ENCODE results near the gene PDLIM7.

PDLIM7 gene

DNA sequence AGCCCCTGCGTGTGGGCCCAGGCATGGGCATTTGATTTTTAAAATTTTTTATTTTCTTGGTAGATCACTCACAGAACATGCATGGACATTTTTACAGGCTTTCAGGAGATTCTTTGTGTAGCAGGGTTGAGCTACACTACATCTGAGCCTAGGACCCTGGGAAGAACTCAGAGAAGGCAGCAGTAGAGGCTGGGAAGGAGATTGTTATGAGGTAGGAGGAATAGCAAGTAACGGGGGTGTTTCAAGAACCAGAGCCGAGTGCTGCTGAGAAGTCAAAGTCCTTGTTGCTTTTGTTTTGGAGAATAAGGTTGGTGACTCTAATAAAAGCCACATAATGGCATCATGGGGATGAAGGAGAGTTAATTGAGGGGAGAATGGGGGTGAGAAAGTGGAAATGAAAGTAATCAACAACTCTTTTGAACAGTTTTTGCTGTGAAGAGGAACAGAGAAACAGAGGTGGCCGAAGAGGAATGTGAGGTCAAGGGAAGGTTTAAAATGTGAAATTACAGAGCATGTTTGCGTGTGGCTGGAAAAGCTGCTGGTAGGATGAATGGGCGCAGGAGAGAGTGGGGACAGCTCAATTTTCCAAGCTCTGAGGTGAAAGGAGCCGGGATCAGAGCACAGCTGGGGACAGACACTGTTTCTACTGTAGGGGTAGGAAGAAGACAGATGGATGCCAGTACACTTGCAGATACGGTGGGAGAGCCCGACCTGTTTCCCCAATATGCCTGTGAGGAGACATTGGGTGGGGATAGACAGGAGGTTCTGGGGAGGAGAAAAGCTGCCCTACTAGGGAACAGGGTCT, 4.7 kb upstream of the PDLIM7 start:
- peaks cover 0 to 23% (median 20%) of the 10 kb centered on the region in 4 experiments for H3K4me1 ChIP-seq (ENCODE audit: control extremely low read depth in 1 of 4, control insufficient read depth in 4 of 4, insufficient read depth in 4 of 4, low read length in 3 of 4)
- DNase-seq, result no peak
- H3K9me3 ChIP-seq (ENCODE audit: control extremely low read depth in 1 of 5, control insufficient read depth in 4 of 5, insufficient read depth in 2 of 5, low read depth in 1 of 5, low read length in 4 of 5), result no peaks in the 10 kb centered on the region
- 80% methylated on average over 7 of the region's 9 CpGs for WGBS (ENCODE audit: insufficient coverage)
- H3K36me3 ChIP-seq (ENCODE audit: control insufficient read depth in 4 of 4, insufficient read depth in 4 of 4, low read length in 3 of 4), result peaks cover 0 to 37% (median 29%) of the 10 kb centered on the region in 4 experiments
- CTCF ChIA-PET, result interaction anchor here (0.9 to 18.3 kb wide), 22 partner anchors 4 to 206 kb away, joined by 3 to 206 read pairs (median 6); partner anchors contain the start of genes DOK3, FAM193B and PDLIM7
- H3K4me3 ChIP-seq (ENCODE audit: control insufficient read depth in 1 of 7, extremely low read depth in 1 of 7, insufficient read depth in 4 of 7, low read depth in 2 of 7, low read length in 6 of 7), result no peak overlapping the region
- peaks cover 0 to 5% (median 0%) of the 10 kb centered on the region in 5 experiments for H3K27me3 ChIP-seq (replicated peaks in 2 of 5; ENCODE audit: control insufficient read depth in 4 of 5, insufficient read depth in 5 of 5, low read length in 4 of 5)
- POLR2A ChIA-PET, result interaction anchor here (0.6 kb wide), 1 partner anchor 47 kb away, joined by 4 read pairs; no protein-coding TSS in a partner anchor
- no peak overlapping the region for H3K27ac ChIP-seq (ENCODE audit: insufficient read depth in 1 of 2, low read depth in 1 of 2, low read length in 2 of 2, poor library complexity in 1 of 2, severe bottlenecking in 2 of 2)

DNA sequence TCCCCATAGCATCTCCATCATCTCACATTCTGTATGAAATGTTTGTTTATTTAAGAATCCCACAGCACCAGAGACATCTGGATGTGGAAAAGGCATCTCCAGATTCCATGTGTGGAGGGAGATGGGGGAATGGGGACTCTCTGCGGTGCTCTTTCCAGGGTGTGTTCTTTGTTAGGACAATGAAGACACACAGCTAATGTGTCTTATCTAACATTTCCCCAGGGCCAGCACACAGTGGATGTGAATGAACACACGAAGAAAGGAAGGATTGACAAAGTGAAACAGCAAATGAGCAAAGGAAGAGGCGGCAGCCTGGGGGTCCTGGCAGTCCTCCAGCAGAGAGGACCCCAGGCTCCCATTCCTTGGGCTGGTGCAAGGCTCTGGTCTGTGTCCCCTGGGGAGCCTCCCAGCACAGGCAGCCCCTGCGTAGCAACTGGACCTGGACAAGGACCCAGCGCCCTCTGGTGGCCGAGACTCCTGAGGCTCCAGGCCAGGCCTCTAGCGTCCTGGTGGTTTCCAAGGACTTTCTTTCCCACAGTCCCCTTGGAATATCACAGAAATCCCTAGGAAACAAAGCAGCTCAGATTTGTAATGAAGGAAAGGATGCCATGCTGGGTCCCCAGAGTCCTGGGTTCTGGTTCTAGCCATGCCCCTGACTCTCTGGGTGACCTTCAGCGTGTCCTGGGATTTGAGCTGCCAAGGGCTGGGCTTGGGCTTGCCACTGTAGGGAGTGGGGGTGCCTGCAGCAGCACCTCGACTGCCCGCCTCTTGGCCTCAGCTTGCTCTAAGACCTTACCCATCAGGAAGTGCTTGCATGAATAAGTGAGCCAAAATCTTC, 3.5 kb upstream of the PDLIM7 start:
- H3K27ac ChIP-seq (ENCODE audit: insufficient read depth in 1 of 2, low read depth in 1 of 2, low read length in 2 of 2, poor library complexity in 1 of 2, severe bottlenecking in 2 of 2), result no peak overlapping the region
- H3K9me3 ChIP-seq (ENCODE audit: control extremely low read depth in 1 of 5, control insufficient read depth in 4 of 5, insufficient read depth in 2 of 5, low read depth in 1 of 5, low read length in 4 of 5), result no peaks in the 10 kb centered on the region
- ChIA-PET POLR2A (interaction anchor here (0.6 kb wide), 1 partner anchor 45 kb away, joined by 4 read pairs; no protein-coding TSS in a partner anchor), CTCF (interaction anchor here (0.7 to 18.3 kb wide), 23 partner anchors 5 to 193 kb away, joined by 3 to 206 read pairs (median 6); partner anchors contain the start of genes DDX41, DOK3, FAM193B and PDLIM7)
- no peak overlapping the region for H3K4me3 ChIP-seq (ENCODE audit: control insufficient read depth in 1 of 7, extremely low read depth in 1 of 7, insufficient read depth in 4 of 7, low read depth in 2 of 7, low read length in 6 of 7)
- 30% methylated on average over 9 of the region's 10 CpGs for WGBS (ENCODE audit: insufficient coverage)
- peaks cover 0 to 35% (median 27%) of the 10 kb centered on the region in 4 experiments for H3K36me3 ChIP-seq (ENCODE audit: control insufficient read depth in 4 of 4, insufficient read depth in 4 of 4, low read length in 3 of 4)
- peaks cover 0 to 33% (median 28%) of the 10 kb centered on the region in 4 experiments for H3K4me1 ChIP-seq (ENCODE audit: control extremely low read depth in 1 of 4, control insufficient read depth in 4 of 4, insufficient read depth in 4 of 4, low read length in 3 of 4)
- peaks cover 0 to 5% (median 0%) of the 10 kb centered on the region in 5 experiments for H3K27me3 ChIP-seq (replicated peaks in 2 of 5; ENCODE audit: control insufficient read depth in 4 of 5, insufficient read depth in 5 of 5, low read length in 4 of 5)
- peak; percentile 74 to 80 (median 75) for DNase-seq

DNA sequence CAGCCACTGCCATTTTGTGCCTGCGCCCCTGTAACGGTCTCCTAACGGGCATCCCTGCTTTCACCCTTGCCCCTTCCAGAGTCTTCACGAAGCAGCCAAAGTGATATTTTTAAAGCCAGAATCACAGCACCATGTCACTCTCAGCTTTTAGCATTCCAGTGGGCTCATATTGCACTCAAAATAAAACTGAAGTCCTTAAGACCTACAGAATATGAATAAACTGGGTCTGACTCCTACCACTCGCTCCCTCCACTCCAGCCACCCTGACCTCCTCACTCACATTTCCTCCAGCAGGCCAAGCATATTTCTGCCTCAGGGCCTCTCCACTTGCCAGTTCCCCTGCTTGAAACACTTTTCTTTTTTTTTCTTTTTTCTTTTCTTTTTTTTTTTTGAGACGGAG, 2.4 kb upstream of the PDLIM7 start:
- no peak overlapping the region for H3K27ac ChIP-seq (ENCODE audit: insufficient read depth in 1 of 2, low read depth in 1 of 2, low read length in 2 of 2, poor library complexity in 1 of 2, severe bottlenecking in 2 of 2)
- H3K9me3 ChIP-seq (ENCODE audit: control extremely low read depth in 1 of 5, control insufficient read depth in 4 of 5, insufficient read depth in 2 of 5, low read depth in 1 of 5, low read length in 4 of 5), result no peaks in the 10 kb centered on the region
- peaks cover 0 to 28% (median 21%) of the 10 kb centered on the region in 4 experiments for H3K36me3 ChIP-seq (ENCODE audit: control insufficient read depth in 4 of 4, insufficient read depth in 4 of 4, low read length in 3 of 4)
- CTCF ChIA-PET, result interaction anchor here (1.0 to 18.3 kb wide), 10 partner anchors 6 to 190 kb away, joined by 4 to 206 read pairs (median 40); partner anchors contain the start of genes DOK3 and PDLIM7
- peaks cover 2 to 44% (median 39%) of the 10 kb centered on the region in 4 experiments for H3K4me1 ChIP-seq (ENCODE audit: control extremely low read depth in 1 of 4, control insufficient read depth in 4 of 4, insufficient read depth in 4 of 4, low read length in 3 of 4)
- no peak for DNase-seq
- peaks cover 0 to 5% (median 0%) of the 10 kb centered on the region in 5 experiments for H3K27me3 ChIP-seq (replicated peaks in 2 of 5; ENCODE audit: control insufficient read depth in 4 of 5, insufficient read depth in 5 of 5, low read length in 4 of 5)
- no peak overlapping the region for H3K4me3 ChIP-seq (ENCODE audit: control insufficient read depth in 1 of 7, extremely low read depth in 1 of 7, insufficient read depth in 4 of 7, low read depth in 2 of 7, low read length in 6 of 7)
- 73% methylated on average over 6 of the region's 6 CpGs for WGBS (ENCODE audit: insufficient coverage)
- POLR2A ChIA-PET, result no interaction called here

DNA sequence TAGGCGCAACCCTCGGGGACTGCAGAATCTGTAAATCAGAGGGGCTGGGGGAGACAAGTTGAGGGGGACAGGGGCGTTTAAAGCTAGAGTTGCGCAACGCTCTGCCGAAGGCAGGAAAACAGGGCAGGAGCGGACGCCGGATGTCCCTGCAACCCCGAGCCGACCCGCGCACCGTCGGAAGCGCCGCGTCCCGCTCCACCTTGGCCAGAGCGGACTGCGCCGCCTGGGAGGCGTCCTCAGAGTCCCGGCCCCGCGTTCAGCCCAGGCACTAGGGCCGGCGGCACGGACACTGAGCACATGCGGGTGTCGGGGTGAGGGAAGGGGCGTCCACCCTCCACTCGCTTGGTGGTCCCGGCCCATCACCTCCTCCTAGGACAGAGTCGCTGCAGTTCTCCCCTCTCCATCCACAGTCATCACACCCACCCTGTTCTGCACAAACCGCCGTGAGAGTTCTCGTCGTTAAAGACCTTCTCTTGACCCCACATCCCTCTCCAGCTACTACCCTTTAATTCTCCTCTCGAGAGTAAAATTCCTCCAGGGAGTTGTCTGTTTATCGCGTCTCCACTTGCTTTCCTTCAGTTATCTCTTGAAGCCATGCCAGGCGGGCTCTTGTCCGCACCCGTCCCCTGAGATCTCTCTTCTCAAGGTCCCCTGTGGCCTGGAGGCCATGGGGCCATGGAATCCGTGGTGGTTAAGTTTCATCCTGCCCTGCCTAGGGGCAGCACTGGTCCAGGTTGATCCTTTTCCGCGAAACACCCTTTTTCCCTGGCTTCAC, 796 bp upstream of the PDLIM7 start:
- no peak overlapping the region for H3K27ac ChIP-seq (ENCODE audit: insufficient read depth in 1 of 2, low read depth in 1 of 2, low read length in 2 of 2, poor library complexity in 1 of 2, severe bottlenecking in 2 of 2)
- WGBS (ENCODE audit: insufficient coverage), result 22% methylated on average over 35 of the region's 48 CpGs
- H3K36me3 ChIP-seq (ENCODE audit: control insufficient read depth in 4 of 4, insufficient read depth in 4 of 4, low read length in 3 of 4), result peaks cover 0 to 11% (median 8%) of the 10 kb centered on the region in 4 experiments
- ChIA-PET CTCF (interaction anchor here (0.7 to 18.3 kb wide), 13 partner anchors 8 to 115 kb away, joined by 3 to 206 read pairs (median 3); partner anchors contain the start of genes DOK3 and TMED9), POLR2A (interaction anchor here (0.7 to 2.3 kb wide), 6 partner anchors 10 to 53 kb away, joined by 3 to 12 read pairs (median 5); no protein-coding TSS in a partner anchor)
- no peak for DNase-seq
- peaks cover 2 to 60% (median 50%) of the 10 kb centered on the region in 4 experiments for H3K4me1 ChIP-seq (ENCODE audit: control extremely low read depth in 1 of 4, control insufficient read depth in 4 of 4, insufficient read depth in 4 of 4, low read length in 3 of 4)
- peaks cover 0 to 5% (median 0%) of the 10 kb centered on the region in 5 experiments for H3K27me3 ChIP-seq (replicated peaks in 2 of 5; ENCODE audit: control insufficient read depth in 4 of 5, insufficient read depth in 5 of 5, low read length in 4 of 5)
- peak overlapping the region; percentile 15 to 78 (median 69) for H3K4me3 ChIP-seq (ENCODE audit: control insufficient read depth in 1 of 7, extremely low read depth in 1 of 7, insufficient read depth in 4 of 7, low read depth in 2 of 7, low read length in 6 of 7)
- H3K9me3 ChIP-seq (ENCODE audit: control extremely low read depth in 1 of 5, control insufficient read depth in 4 of 5, insufficient read depth in 2 of 5, low read depth in 1 of 5, low read length in 4 of 5), result no peaks in the 10 kb centered on the region

DNA sequence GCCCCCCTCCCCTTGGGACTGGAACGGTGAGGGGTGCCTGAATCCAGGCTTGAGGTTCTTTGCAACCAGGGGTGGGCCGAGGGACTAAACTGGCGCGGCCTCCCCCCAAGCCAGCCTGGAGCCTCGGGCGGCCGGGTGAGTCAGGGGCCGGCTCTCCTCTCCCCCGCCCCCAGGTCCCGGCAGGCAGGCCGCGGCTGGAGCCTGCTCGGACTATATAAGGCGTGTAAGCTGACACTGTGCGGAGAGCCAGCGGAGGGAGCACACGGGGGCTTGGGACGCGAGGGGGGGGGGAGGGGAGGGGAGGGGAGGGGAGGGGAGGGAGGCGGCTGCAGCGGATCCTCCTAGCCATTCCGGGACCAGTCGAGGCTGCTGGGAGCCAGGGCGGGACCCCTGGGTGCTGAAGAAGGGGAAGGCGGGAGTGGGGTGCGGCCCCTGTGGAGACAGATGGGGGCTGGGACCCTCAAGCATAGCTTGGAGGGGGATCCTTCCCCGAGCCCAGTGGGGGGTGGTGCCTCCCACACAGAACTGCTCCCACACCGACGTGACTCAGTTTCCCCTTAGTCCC, 595 bp downstream of the PDLIM7 start:
- no peaks in the 10 kb centered on the region for H3K9me3 ChIP-seq (ENCODE audit: control extremely low read depth in 1 of 5, control insufficient read depth in 4 of 5, insufficient read depth in 2 of 5, low read depth in 1 of 5, low read length in 4 of 5)
- H3K27me3 ChIP-seq (replicated peaks in 2 of 5; ENCODE audit: control insufficient read depth in 4 of 5, insufficient read depth in 5 of 5, low read length in 4 of 5), result peaks cover 0 to 5% (median 0%) of the 10 kb centered on the region in 5 experiments
- H3K27ac ChIP-seq (ENCODE audit: insufficient read depth in 1 of 2, low read depth in 1 of 2, low read length in 2 of 2, poor library complexity in 1 of 2, severe bottlenecking in 2 of 2), result peak overlapping the region in 1 of 2 experiments; percentile 66
- WGBS (ENCODE audit: insufficient coverage), result 2% methylated on average over 11 of the region's 29 CpGs
- peak overlapping the region; percentile 39 to 78 (median 69) for H3K4me3 ChIP-seq (ENCODE audit: control insufficient read depth in 1 of 7, extremely low read depth in 1 of 7, insufficient read depth in 4 of 7, low read depth in 2 of 7, low read length in 6 of 7)
- DNase-seq, result no peak
- peaks cover 2 to 63% (median 50%) of the 10 kb centered on the region in 4 experiments for H3K4me1 ChIP-seq (ENCODE audit: control extremely low read depth in 1 of 4, control insufficient read depth in 4 of 4, insufficient read depth in 4 of 4, low read length in 3 of 4)
- ChIA-PET CTCF (interaction anchor here (0.6 to 18.3 kb wide), 11 partner anchors 8 to 187 kb away, joined by 3 to 206 read pairs (median 4); partner anchors contain the start of gene DOK3), POLR2A (interaction anchor here (0.6 to 2.3 kb wide), 6 partner anchors 11 to 52 kb away, joined by 3 to 12 read pairs (median 6); no protein-coding TSS in a partner anchor)
- peaks cover 0 to 8% (median 3%) of the 10 kb centered on the region in 4 experiments for H3K36me3 ChIP-seq (ENCODE audit: control insufficient read depth in 4 of 4, insufficient read depth in 4 of 4, low read length in 3 of 4)

All from common myeloid progenitor, CD34-positive (primary cell).